ENCODE measurements around the gene CREBL2. TPM values are rescaled to one million over a fixed set of nuclear protein-coding genes. Genes with fewer than 3 reads are reported as not detected.

The CREBL2 gene
- total and polyA plus RNA-seq, 10 donors: 14.3 to 76.0 (median 49.2) TPM

DNA sequence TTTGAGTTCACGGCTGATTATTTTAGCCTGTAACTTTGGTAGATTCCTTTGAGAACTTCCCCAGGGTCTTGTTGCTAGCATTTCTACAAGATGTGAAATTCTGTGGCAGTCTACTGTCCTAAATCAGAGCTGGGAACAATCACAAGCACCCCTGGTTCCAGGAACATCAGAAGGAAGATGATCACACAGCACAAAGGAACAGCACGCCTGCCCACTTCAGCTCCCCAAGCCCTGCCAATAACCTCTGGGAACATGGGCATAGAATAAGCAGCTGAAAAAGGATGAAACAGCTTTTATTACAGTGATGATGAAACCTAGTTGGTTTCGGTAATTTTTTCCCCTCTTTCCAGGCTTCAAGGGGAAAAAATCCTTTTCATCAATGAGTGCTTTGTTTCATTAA, 72.0 kb downstream of the CREBL2 start:
- Histone ChIP-seq H3K27me3 (replicated peaks in 1 of 7) (no peaks in the 10 kb centered on the region), H3K9me3 (no peaks in the 10 kb centered on the region), H3K36me3 (no peaks in the 10 kb centered on the region), H3K4me1 (peaks cover 0 to 2% (median 0%) of the 10 kb centered on the region in 6 donors), H3K4me3 (no peak overlapping the region), H3K27ac (no peak overlapping the region)
- no peak for DNase-seq
- intact Hi-C loops (cut with DNase I; ENCODE audit: low total_unique reads): no loop called here
- TF ChIP-seq, protein P1, sequence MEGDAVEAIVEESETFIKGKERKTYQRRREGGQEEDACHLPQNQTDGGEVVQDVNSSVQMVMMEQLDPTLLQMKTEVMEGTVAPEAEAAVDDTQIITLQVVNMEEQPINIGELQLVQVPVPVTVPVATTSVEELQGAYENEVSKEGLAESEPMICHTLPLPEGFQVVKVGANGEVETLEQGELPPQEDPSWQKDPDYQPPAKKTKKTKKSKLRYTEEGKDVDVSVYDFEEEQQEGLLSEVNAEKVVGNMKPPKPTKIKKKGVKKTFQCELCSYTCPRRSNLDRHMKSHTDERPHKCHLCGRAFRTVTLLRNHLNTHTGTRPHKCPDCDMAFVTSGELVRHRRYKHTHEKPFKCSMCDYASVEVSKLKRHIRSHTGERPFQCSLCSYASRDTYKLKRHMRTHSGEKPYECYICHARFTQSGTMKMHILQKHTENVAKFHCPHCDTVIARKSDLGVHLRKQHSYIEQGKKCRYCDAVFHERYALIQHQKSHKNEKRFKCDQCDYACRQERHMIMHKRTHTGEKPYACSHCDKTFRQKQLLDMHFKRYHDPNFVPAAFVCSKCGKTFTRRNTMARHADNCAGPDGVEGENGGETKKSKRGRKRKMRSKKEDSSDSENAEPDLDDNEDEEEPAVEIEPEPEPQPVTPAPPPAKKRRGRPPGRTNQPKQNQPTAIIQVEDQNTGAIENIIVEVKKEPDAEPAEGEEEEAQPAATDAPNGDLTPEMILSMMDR (IDR thresholded peaks at IDR 0.05 in 8 of 11, conservative IDR thresholded peaks at IDR 0.05 in 3 of 11): no peak
- TF ChIP-seq POLR2A (IDR thresholded peaks at IDR 0.05): no peak
- no peak for TF ChIP-seq POLR2AphosphoS5 (IDR thresholded peaks at IDR 0.05)
- WGBS, 5 donors: 80 to 95% (median 84%) methylated on average over 3 of the region's 3 CpGs

- DNase-seq: no peak
- TF ChIP-seq POLR2AphosphoS5 (IDR thresholded peaks at IDR 0.05) (no peak), POLR2A (IDR thresholded peaks at IDR 0.05) (no peak)
- Histone ChIP-seq H3K4me1 (peaks cover 0 to 2% (median 0%) of the 10 kb centered on the region in 6 donors), H3K9me3 (no peaks in the 10 kb centered on the region), H3K36me3 (no peaks in the 10 kb centered on the region), H3K27ac (no peak overlapping the region), H3K4me3 (no peak overlapping the region), H3K27me3 (replicated peaks in 1 of 7) (no peaks in the 10 kb centered on the region)
- intact Hi-C loops (cut with DNase I; ENCODE audit: low total_unique reads): no loop called here
- 19 to 34% (median 30%) methylated on average over 5 of the region's 5 CpGs for WGBS, 5 donors
These were observed 72.9 kb downstream of the CREBL2 start for GRCh38 chr12:12684375-12685106.

- no peak overlapping the region for H3K4me3 ChIP-seq
- peaks cover 0 to 2% (median 0%) of the 10 kb centered on the region in 6 donors for H3K4me1 ChIP-seq
- DNase-seq: no peak
- WGBS, 5 donors: 70 to 77% (median 74%) methylated on average over 4 of the region's 4 CpGs
- no peaks in the 10 kb centered on the region for H3K27me3 ChIP-seq (replicated peaks in 1 of 7)
- no peak for TF ChIP-seq POLR2A (IDR thresholded peaks at IDR 0.05)
- TF ChIP-seq, protein P1 (IDR thresholded peaks at IDR 0.05 in 8 of 11, conservative IDR thresholded peaks at IDR 0.05 in 3 of 11): no peak
- TF ChIP-seq POLR2AphosphoS5 (IDR thresholded peaks at IDR 0.05): no peak
- H3K36me3 ChIP-seq: no peaks in the 10 kb centered on the region
- no peaks in the 10 kb centered on the region for H3K9me3 ChIP-seq
- intact Hi-C loops (cut with DNase I; ENCODE audit: low total_unique reads): no loop called here
- no peak overlapping the region for H3K27ac ChIP-seq
These were observed 73.6 kb downstream of the CREBL2 start for GRCh38 chr12:12685305-12685704.

DNA sequence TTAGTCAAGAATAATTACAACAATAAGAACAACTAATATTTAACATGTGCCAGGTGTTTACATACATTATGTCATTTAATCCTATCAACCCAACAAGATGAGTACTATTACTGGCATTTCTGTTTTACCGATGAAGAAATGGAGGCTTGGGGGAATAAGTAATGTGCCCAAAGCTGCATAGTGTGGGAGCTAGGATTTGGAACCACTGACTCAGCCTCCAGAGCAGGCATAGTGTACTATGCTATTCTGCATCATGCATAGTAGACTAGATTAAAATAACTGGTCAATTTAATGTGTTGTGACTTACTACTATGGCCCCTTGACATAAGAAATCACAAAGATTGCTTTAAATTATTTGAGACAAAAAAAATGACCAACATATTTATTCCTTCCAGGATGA, 74.8 kb downstream of the CREBL2 start:
- no peak for TF ChIP-seq POLR2AphosphoS5 (IDR thresholded peaks at IDR 0.05)
- TF ChIP-seq POLR2A (IDR thresholded peaks at IDR 0.05): no peak
- TF ChIP-seq, protein P1 (IDR thresholded peaks at IDR 0.05 in 8 of 11, conservative IDR thresholded peaks at IDR 0.05 in 3 of 11): no peak
- 93 to 100% (median 97%) methylated on average over 1 of the region's 1 CpG for WGBS, 5 donors
- intact Hi-C loops (cut with DNase I; ENCODE audit: low total_unique reads): no loop called here

More for the DNA sequence above, 74.8 kb downstream of the CREBL2 start:
- H3K4me1 ChIP-seq: peaks cover 0 to 2% (median 0%) of the 10 kb centered on the region in 6 donors
- no peak for DNase-seq
- no peaks in the 10 kb centered on the region for H3K9me3 ChIP-seq
- H3K4me3 ChIP-seq: no peak overlapping the region
- H3K36me3 ChIP-seq: no peaks in the 10 kb centered on the region
- no peak overlapping the region for H3K27ac ChIP-seq
- H3K27me3 ChIP-seq (replicated peaks in 1 of 7): no peaks in the 10 kb centered on the region

Data from spleen (tissue), 11 donors.